Measurements from ENCODE around the gene NUDT3. TPM values are rescaled to one million over a fixed set of nuclear protein-coding genes. Genes with fewer than 3 reads are reported as not detected.

The NUDT3 gene
- 12.2 and 15.1 TPM in 2 replicates for total RNA-seq

DNA sequence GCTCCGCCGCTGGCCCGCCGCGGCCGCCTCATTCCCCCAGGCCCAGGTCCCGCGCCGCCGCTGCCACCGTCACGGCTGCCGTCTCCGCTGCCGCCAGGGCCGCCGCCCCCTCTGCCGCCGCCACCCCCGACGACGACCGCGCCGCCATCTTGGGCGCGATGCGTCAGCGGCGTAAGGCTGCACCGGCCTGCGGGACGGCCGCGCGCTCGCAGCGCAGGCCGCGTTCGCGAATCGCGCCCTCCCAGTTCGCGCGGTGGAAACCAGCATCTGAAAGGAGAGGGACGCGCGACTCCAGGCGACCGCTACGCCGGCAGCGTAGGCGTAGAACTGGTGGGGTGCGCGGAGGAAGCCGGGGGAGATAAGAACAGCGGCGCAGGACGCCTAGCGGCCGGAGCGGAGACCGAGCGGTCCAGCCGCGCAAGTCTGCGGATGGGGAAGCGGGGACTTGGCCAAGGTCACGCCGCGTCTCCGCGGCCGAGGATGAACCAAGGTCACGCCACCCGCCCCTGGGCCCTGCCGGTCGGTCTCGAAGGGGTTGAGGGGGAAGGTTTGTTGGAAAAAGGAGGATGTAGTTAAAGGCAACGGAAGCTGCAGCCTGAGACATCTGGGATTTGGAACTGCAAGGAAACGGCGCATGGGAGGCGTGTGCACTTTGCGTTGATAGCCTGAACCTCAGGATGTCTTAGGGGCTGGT lies at the start of gene NUDT3:
NUDT3 (minus strand) TSS at position 173 of the 694 bp plus-strand sequence. CDS start 307 bp downstream, outside the sequence.

DNA sequence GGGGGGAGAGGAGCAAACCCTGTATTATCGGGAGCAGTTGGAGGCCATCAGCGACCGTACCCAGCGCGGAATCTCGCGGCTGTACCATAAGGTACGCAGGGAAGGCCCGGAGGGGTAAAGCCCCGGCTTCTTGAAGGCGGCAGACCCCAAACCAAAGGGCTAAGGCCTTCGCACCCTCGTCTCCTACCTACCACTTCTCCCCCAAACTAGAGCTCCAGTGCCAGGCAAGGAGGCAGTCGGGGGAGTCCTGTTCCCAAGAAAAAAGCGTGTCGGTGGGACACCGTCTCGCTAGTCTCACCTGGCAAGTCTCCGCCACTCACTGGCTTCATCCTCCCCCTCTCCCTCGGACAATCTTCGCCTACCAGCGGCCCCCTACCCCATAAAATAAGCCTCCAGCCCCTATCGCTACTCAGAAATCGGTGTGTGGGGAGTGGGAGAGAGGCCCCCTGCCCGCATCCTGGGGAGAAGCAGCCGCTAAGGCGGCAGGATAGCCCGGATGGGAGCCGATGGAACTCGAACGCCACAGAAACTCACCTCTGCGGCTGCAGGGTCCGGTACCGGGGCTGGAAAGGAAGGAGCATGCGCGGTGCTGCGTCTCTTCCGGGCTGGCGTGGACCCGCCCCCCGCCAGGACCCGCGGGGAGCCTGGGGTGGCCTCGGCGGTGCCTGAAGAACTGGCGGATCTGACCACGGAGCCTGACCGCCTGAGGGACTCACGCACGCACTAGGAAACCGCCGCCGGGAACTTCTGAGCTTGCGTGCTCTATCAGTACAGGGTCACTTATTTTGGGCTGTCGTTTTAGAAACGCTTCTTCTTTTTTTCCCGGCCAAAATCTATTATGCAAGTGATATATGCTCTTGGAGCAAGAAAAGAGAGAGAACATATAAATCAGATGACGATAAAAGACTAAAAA lies 33.3 kb upstream of the NUDT3 start, which contains the start of gene RPS10:
RPS10 (minus strand) TSS at position 572 of the 913 bp plus-strand sequence. CDS start 848 bp downstream, outside the sequence.

DNA sequence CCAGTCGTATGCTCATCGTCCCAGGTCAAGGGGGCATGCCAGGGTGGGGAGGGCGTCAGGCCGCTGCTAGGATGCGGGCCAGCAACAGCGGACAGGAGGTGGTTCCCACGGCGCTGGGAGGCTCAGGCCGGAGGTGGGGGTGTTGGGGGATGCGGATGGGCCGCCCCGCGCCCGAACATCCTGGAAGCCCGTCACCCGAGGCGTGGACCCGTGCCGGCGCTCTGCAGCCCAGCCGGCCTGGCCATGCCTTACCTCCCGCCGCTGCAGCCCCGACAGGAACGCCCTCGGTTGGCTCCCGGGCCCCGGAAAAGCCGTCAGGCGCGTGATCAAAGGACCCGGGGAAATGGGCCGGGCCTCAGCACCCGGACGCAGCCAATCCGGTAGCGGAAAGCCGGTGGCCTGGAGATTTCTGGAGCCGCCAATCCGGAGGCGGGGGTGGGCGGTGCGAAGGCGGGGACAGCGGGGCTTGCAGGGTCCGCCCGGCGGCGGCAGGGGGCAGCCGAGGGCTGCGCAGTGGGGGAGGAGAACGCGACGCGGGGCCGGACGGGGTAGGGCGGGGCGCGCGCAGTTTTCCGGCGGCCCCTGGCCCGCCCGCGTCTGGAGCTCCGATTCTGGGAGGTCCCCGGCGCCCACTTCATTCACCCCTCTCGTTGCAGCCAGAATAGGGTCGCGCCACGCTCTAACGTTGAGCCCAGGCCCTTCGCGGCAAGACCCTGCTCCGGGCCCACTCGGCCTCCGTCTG lies 143.6 kb downstream of the NUDT3 start, which contains the start of gene SMIM29:
SMIM29 (minus strand) TSS at position 280 of the 742 bp plus-strand sequence. CDS start 1,215 bp downstream, outside the sequence.

DNA sequence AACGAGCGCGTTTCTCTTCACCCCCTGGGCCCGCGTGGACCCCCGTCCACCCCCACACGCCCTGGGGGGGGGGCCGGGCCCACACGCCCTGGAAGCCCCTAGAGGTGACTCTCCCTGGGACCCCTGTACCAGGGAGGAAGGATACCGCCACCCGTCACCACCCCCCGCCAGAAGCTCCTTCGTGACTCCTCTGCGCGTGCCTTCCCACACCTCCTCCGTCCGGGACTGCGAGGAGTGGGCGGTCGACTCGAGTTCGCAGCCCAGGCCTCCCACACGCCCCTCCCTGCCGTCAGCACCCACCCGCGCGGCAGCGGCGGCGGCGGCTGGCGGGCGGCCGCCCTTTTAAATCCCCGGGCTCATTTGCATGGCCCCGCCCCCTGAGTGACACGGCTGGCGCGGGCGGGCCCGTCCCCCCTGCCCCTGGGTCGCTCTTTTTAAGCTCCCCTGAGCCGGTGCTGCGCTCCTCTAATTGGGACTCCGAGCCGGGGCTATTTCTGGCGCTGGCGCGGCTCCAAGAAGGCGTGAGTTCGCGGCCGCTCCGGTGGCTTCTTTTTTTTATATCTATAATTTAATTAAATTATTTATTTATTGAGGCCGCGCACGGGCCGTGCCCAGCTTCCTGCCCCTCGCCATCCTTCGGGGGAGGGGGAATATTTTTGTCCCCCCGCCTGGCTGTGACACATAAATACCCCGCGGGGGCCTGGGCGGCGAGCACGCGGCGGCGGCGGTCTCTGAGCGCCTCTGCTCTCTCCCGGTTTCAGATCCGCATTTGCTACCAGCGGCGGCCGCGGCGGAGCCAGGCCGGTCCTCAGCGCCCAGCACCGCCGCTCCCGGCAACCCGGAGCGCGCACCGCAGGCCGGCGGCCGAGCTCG lies 155.8 kb downstream of the NUDT3 start, which contains the start of gene HMGA1:
HMGA1 (plus strand) TSS at position 431 of the 873 bp plus-strand sequence. CDS start 3,908 bp downstream, outside the sequence.

Small RNAs within 50 kb of the gene (small RNA-seq; reads per million reads assigned to genes)
- gene MIR6835 = not detected

Other genes with a start within 250 kb of the NUDT3 start
- gene GRM4, start 246.6 kb downstream of the NUDT3 start, total RNA-seq = 0.22 and 0.79 TPM in 2 replicates
- 48.3 and 220 TPM in 2 replicates for gene HMGA1, start 155.8 kb downstream of the NUDT3 start, total RNA-seq
- 14.9 and 23.2 TPM in 2 replicates for gene SMIM29, start 143.7 kb downstream of the NUDT3 start, total RNA-seq
- gene RPS10, start 33.4 kb upstream of the NUDT3 start, total RNA-seq = 1,894 and 2,285 TPM in 2 replicates
- not detected in 2 replicates for gene PACSIN1, start 73.4 kb upstream of the NUDT3 start, total RNA-seq
- gene SPDEF, start 163.7 kb upstream of the NUDT3 start, total RNA-seq = not detected in 2 replicates

Data from placental epithelial cell (primary cell).